PFSK-1 (cell line): ENCODE results near the gene POU3F3.

Source experiments
- FOXP2 ChIP-seq: optimal IDR thresholded peaks from 2 replicates; pipeline ENCODE3; 2011; ENCODE audit warnings: borderline replicate concordance, control low read depth, inconsistent platforms; ENCODE audit not compliant: insufficient read depth; ENCODE audit errors: extremely low read length, extremely low read depth
- POLR2AphosphoS5 ChIP-seq: IDR thresholded peaks from 2 replicates; pipeline ENCODE4 v1.6.1; 2012; ENCODE audit warnings: low read depth, mild to moderate bottlenecking, control low read depth, low read length, moderate library complexity
- SIN3A ChIP-seq: IDR thresholded peaks from 2 replicates; pipeline ENCODE4 v1.6.1; 2012; ENCODE audit warnings: mild to moderate bottlenecking, low read length, moderate library complexity, borderline replicate concordance; ENCODE audit not compliant: insufficient read depth
- TAF1 ChIP-seq: IDR thresholded peaks from 2 replicates; pipeline ENCODE4 v1.6.1; 2012; ENCODE audit warnings: low read length, control low read depth, borderline replicate concordance; ENCODE audit not compliant: insufficient read depth
- TF ChIP-seq, protein P1 (sequence below), 2 experiments: IDR thresholded peaks; 2 replicates each; pipeline versions ENCODE4 v1.6.1 to v1.8.0; 2011 to 2012; ENCODE audit warnings: low read depth in 2 of 2, low read length in 2 of 2, control low read depth in 1 of 2, inconsistent platforms in 1 of 2, mild to moderate bottlenecking in 1 of 2, moderate library complexity in 1 of 2; ENCODE audit not compliant: insufficient read depth in 1 of 2

POU3F3 gene

DNA sequence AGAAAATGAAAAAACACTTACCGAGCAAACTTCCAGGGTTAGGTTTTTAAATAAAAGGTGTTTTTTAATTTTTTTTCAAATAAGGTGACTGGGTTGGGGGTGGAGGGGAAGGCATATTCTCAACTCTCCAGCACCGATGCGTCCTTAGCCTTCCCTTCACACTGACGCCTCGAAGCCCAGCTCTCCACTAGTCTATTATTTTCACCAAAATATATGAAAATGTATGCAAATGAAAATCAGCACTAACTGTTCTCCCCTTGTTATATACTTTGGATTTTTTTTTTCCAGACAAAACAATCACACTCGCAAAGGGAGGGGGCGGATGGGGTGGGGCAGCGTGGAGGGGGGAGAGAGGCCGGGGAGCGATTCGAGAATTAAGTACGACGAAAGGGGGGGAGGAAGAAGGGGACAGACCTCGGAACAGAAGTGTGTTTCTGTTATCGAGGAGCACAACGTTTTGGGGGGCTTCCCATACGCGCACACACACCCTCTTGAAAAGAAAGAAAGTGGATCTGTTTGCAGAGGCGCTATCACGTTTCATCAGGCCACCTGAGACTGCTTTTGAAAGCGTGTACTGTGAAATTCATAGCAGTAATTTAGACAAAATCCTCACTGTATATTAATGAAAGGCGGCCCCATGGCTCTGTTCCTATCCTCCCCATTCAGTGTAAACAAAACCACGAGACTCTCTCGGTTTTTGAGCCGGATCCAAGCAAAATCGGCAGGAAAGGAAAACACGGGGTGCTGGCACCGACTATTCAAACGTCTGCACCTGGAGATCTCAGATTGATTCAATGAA, 2.4 kb upstream of the POU3F3 start:
- TF ChIP-seq SIN3A: no peak
- no peak for TF ChIP-seq FOXP2
- no peak for TF ChIP-seq TAF1
- TF ChIP-seq, protein P1, sequence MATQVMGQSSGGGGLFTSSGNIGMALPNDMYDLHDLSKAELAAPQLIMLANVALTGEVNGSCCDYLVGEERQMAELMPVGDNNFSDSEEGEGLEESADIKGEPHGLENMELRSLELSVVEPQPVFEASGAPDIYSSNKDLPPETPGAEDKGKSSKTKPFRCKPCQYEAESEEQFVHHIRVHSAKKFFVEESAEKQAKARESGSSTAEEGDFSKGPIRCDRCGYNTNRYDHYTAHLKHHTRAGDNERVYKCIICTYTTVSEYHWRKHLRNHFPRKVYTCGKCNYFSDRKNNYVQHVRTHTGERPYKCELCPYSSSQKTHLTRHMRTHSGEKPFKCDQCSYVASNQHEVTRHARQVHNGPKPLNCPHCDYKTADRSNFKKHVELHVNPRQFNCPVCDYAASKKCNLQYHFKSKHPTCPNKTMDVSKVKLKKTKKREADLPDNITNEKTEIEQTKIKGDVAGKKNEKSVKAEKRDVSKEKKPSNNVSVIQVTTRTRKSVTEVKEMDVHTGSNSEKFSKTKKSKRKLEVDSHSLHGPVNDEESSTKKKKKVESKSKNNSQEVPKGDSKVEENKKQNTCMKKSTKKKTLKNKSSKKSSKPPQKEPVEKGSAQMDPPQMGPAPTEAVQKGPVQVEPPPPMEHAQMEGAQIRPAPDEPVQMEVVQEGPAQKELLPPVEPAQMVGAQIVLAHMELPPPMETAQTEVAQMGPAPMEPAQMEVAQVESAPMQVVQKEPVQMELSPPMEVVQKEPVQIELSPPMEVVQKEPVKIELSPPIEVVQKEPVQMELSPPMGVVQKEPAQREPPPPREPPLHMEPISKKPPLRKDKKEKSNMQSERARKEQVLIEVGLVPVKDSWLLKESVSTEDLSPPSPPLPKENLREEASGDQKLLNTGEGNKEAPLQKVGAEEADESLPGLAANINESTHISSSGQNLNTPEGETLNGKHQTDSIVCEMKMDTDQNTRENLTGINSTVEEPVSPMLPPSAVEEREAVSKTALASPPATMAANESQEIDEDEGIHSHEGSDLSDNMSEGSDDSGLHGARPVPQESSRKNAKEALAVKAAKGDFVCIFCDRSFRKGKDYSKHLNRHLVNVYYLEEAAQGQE (IDR thresholded peaks at IDR 0.05; ENCODE audit: insufficient read depth in 1 of 2, low read depth in 2 of 2, low read length in 2 of 2): no peak
- TF ChIP-seq POLR2AphosphoS5: no peak

DNA sequence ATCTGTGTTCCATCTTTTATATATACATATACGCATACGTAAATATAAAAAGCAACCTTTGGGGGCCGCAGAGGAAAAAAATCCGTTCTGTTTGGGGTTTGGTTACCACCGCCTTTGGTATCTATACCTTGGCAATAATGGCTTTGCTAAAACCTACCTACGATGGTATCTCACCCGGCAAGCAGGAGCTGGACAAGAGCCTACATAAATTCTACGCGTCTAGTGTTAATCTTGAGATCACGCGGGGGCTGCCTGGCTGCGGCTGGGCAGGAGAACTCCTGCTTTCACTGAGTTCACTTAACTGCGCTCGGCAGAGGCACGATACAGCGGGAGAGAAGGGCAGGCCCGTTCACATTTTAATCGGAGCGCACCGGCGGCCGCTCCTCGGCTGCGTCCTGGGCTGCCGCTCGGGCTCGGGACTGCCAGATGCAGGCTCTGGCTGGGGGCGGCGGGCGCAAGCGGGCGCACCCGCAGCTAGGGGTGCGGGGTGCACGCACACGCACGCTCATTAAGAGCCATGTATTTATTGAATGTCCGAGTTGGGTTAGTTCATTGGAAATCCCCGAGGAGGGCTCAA, 1.7 kb upstream of the POU3F3 start:
- no peak for TF ChIP-seq SIN3A
- no peak for TF ChIP-seq TAF1
- TF ChIP-seq, protein P1 (IDR thresholded peaks at IDR 0.05; ENCODE audit: insufficient read depth in 1 of 2, low read depth in 2 of 2, low read length in 2 of 2): no peak
- TF ChIP-seq POLR2AphosphoS5: no peak
- no peak for TF ChIP-seq FOXP2

- no peak for TF ChIP-seq FOXP2
- TF ChIP-seq TAF1: no peak
- TF ChIP-seq, protein P1 (IDR thresholded peaks at IDR 0.05; ENCODE audit: insufficient read depth in 1 of 2, low read depth in 2 of 2, low read length in 2 of 2): no peak
- no peak; the same call in 1 of the 2 replicates for TF ChIP-seq POLR2AphosphoS5
- no peak for TF ChIP-seq SIN3A
Measured at GRCh38 chr2:104854498-104855220, 744 bp downstream of the POU3F3 start.

DNA sequence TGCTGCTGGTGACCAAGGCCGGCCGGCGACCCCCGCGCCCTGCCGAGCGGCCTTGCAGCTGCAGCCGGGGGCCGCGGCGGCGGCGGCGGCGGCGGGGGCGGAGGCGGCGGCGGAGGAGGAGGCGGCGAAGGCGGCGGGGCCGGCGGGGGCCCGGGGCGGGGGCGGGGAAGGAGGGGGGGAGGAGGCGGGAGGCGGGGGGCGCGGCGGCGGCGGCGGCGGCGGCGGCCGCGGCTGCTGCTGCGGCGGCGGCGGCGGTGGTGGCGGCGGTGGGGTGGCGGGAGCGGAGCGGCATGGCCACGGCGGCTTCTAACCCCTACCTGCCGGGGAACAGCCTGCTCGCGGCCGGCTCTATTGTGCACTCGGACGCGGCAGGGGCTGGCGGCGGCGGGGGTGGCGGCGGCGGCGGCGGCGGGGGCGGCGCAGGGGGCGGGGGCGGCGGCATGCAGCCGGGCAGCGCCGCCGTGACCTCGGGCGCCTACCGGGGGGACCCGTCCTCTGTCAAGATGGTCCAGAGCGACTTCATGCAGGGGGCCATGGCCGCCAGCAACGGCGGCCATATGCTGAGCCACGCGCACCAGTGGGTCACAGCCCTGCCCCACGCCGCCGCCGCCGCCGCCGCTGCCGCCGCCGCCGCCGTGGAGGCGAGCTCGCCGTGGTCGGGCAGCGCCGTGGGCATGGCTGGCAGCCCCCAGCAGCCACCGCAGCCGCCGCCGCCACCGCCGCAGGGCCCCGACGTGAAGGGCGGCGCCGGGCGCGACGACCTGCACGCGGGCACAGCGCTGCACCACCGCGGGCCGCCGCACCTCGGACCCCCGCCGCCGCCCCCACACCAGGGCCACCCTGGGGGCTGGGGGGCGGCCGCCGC, 1.5 kb downstream of the POU3F3 start:
- no peak for TF ChIP-seq TAF1
- no peak for TF ChIP-seq SIN3A
- TF ChIP-seq, protein P1 (IDR thresholded peaks at IDR 0.05; ENCODE audit: insufficient read depth in 1 of 2, low read depth in 2 of 2, low read length in 2 of 2): no peak
- TF ChIP-seq FOXP2: no peak
- TF ChIP-seq POLR2AphosphoS5: no peak
